Measurements from ENCODE around the gene ZNF649. TPM values are rescaled to one million over a fixed set of nuclear protein-coding genes. Genes with fewer than 3 reads are reported as not detected.

The ZNF649 gene
- total RNA-seq, 1 donor from 2014 or later, result 28.8 TPM

DNA sequence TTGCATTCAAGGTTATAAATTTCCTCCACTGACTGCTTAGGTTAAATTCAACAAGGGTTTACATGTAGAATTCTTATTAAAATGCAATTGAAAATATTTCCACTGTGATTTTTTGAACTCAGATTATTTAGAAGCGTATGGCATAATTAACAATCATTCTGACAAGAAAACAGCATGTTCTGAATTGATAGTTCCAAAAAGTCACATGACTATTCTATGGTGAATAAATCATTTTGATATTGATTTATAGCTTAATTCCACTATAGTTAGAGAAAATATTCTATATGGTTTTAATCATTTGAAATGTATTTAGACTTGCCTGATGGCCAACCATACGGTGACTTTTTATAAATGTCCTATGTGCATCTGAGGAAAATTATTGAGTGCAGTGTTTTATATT, 20.1 kb downstream of the ZNF649 start:
- peaks cover 11% of the 10 kb centered on the region for H3K9me3 Mint-ChIP-seq
- no peak overlapping the region for H3K4me3 Mint-ChIP-seq
- H3K27me3 Mint-ChIP-seq, result no peaks in the 10 kb centered on the region
- TF ChIP-seq, protein P1, sequence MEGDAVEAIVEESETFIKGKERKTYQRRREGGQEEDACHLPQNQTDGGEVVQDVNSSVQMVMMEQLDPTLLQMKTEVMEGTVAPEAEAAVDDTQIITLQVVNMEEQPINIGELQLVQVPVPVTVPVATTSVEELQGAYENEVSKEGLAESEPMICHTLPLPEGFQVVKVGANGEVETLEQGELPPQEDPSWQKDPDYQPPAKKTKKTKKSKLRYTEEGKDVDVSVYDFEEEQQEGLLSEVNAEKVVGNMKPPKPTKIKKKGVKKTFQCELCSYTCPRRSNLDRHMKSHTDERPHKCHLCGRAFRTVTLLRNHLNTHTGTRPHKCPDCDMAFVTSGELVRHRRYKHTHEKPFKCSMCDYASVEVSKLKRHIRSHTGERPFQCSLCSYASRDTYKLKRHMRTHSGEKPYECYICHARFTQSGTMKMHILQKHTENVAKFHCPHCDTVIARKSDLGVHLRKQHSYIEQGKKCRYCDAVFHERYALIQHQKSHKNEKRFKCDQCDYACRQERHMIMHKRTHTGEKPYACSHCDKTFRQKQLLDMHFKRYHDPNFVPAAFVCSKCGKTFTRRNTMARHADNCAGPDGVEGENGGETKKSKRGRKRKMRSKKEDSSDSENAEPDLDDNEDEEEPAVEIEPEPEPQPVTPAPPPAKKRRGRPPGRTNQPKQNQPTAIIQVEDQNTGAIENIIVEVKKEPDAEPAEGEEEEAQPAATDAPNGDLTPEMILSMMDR (conservative IDR thresholded peaks at IDR 0.05), result no peak
- peaks cover 52% of the 10 kb centered on the region for H3K36me3 Mint-ChIP-seq
- DNase-seq (ENCODE audit: extremely low spot score, unreplicated experiment), result no peak
- no peak overlapping the region for H3K27ac Mint-ChIP-seq
- peaks cover 11% of the 10 kb centered on the region for H3K4me1 Mint-ChIP-seq (ENCODE audit: unreplicated experiment)

GRCh38 chr19:51882518-51882917, 22.3 kb downstream of the ZNF649 start:
- DNase-seq (ENCODE audit: extremely low spot score, unreplicated experiment), result no peak
- H3K36me3 Mint-ChIP-seq, result peaks cover 49% of the 10 kb centered on the region
- no peaks in the 10 kb centered on the region for H3K27me3 Mint-ChIP-seq
- H3K9me3 Mint-ChIP-seq, result no peaks in the 10 kb centered on the region
- no peak overlapping the region for H3K27ac Mint-ChIP-seq
- TF ChIP-seq, protein P1 (conservative IDR thresholded peaks at IDR 0.05), result no peak
- no peak overlapping the region for H3K4me3 Mint-ChIP-seq
- peaks cover 1% of the 10 kb centered on the region for H3K4me1 Mint-ChIP-seq (ENCODE audit: unreplicated experiment)

GRCh38 chr19:51873097-51873496, 31.7 kb downstream of the ZNF649 start:
- Mint-ChIP-seq H3K4me1 (ENCODE audit: unreplicated experiment) (no peaks in the 10 kb centered on the region), H3K36me3 (peaks cover 80% of the 10 kb centered on the region), H3K9me3 (peaks cover 40% of the 10 kb centered on the region), H3K4me3 (no peak overlapping the region), H3K27me3 (no peaks in the 10 kb centered on the region), H3K27ac (no peak overlapping the region)
- no peak for DNase-seq (ENCODE audit: extremely low spot score, unreplicated experiment)
- TF ChIP-seq, protein P1 (conservative IDR thresholded peaks at IDR 0.05), result no peak

DNA sequence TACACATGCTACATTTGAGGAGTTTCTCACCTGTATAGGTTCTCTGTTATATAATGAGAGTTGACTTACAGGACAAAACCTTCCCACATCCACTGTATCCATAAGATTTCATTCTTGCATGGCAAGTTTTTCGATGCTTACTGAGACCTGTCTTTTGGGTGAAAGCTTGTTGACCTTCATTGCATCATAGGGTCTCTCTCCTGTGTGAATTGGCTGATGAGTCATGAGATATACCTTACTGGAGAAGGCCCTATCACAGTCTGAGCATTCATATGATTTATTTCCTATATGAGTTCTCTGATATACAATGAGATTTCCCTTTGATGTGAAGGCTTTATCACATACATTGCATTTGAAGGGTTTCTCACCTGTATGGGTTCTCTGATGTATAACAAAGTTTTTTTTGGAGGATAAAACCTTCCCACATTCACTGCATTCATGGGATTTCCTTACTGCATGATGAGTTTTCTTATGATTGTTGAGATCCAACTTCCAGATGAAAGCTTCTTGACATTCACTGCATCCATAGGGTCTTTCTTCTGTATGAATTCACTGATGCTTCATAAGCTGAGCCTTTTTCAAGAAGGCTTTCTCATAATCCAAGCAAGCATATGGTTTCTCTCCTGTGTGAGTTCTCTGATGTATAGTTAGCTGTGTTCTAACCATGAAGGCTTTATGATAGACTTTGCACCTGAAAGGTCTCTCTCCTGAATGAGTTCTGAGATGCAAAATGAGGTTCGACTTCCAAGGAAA, 42.8 kb downstream of the ZNF649 start:
- peaks cover 30% of the 10 kb centered on the region for H3K36me3 Mint-ChIP-seq
- no peak overlapping the region for H3K4me3 Mint-ChIP-seq
- peaks cover 16% of the 10 kb centered on the region for H3K9me3 Mint-ChIP-seq
- TF ChIP-seq, protein P1 (conservative IDR thresholded peaks at IDR 0.05), result no peak
- no peaks in the 10 kb centered on the region for H3K27me3 Mint-ChIP-seq
- H3K4me1 Mint-ChIP-seq (ENCODE audit: unreplicated experiment), result no peaks in the 10 kb centered on the region
- DNase-seq (ENCODE audit: extremely low spot score, unreplicated experiment), result no peak
- no peak overlapping the region for H3K27ac Mint-ChIP-seq

Other genes with a start within 250 kb of the ZNF649 start
- 12.8 and 28.7 TPM in 2 replicates for gene SPACA6, start 211.7 kb downstream of the ZNF649 start, total RNA-seq (ENCODE audit: low replicate concordance)
- gene HAS1, start 181.0 kb downstream of the ZNF649 start, total RNA-seq (ENCODE audit: low replicate concordance), result not detected in 2 replicates
- not detected in 2 replicates for gene FPR1, start 153.1 kb downstream of the ZNF649 start, total RNA-seq (ENCODE audit: low replicate concordance)
- gene FPR2, start 143.8 kb downstream of the ZNF649 start, total RNA-seq (ENCODE audit: low replicate concordance), result not detected in 2 replicates
- gene FPR3, start 109.9 kb downstream of the ZNF649 start, total RNA-seq (ENCODE audit: low replicate concordance), result not detected in 2 replicates
- gene ZNF577, start 17.1 kb downstream of the ZNF649 start, total RNA-seq (ENCODE audit: low replicate concordance), result 14.7 and 21.3 TPM in 2 replicates
- 8.9 and 9.3 TPM in 2 replicates for gene ZNF613, start 22.5 kb upstream of the ZNF649 start, total RNA-seq (ENCODE audit: low replicate concordance)
- 10.4 and 14.2 TPM in 2 replicates for gene ZNF350, start 81.8 kb upstream of the ZNF649 start, total RNA-seq (ENCODE audit: low replicate concordance)
- 10.6 and 14.2 TPM in 2 replicates for gene ZNF615, start 103.2 kb upstream of the ZNF649 start, total RNA-seq (ENCODE audit: low replicate concordance)
- gene ZNF614, start 123.4 kb upstream of the ZNF649 start, total RNA-seq (ENCODE audit: low replicate concordance), result 10.4 and 14.0 TPM in 2 replicates
- 12.7 and 19.1 TPM in 2 replicates for gene ZNF432, start 143.8 kb upstream of the ZNF649 start, total RNA-seq (ENCODE audit: low replicate concordance)
- gene ZNF841, start 190.7 kb upstream of the ZNF649 start, total RNA-seq (ENCODE audit: low replicate concordance), result 27.7 and 35.7 TPM in 2 replicates
- 18.7 and 26.5 TPM in 2 replicates for gene ZNF616, start 234.9 kb upstream of the ZNF649 start, total RNA-seq (ENCODE audit: low replicate concordance)

Data from type B pancreatic cell (in vitro differentiated cells).